ENCODE measurements around the gene CD8B2. TPM values are rescaled to one million over a fixed set of nuclear protein-coding genes. Genes with fewer than 3 reads are reported as not detected.

Gene CD8B2
- total and polyA plus RNA-seq, 2 experiments from 2014 or later, result 0.06 TPM; not detected in 1

GRCh38 chr2:106516436-106516835 is 29.3 kb downstream of the CD8B2 start:
- no peaks in the 10 kb centered on the region for H3K4me1 Mint-ChIP-seq
- no peaks in the 10 kb centered on the region for H3K9me3 Mint-ChIP-seq
- DNase-seq (ENCODE audit: low spot score), result no peak
- no peak overlapping the region for H3K27ac Mint-ChIP-seq
- Histone ChIP-seq H3K27me3 (ENCODE audit: insufficient read depth) (no peaks in the 10 kb centered on the region), H3K4me2 (no peak overlapping the region), H3K4me3 (no peak overlapping the region), H2AFZ (no peak overlapping the region), H3K36me3 (ENCODE audit: insufficient read depth) (no peaks in the 10 kb centered on the region), H3K27ac (ENCODE audit: low read depth) (no peak overlapping the region), H3K4me1 (ENCODE audit: insufficient read depth) (no peaks in the 10 kb centered on the region), H3K79me2 (replicated peaks; ENCODE audit: insufficient read depth) (no peaks in the 10 kb centered on the region), H4K20me1 (replicated peaks; ENCODE audit: insufficient read depth) (no peaks in the 10 kb centered on the region), H3K9me2 (ENCODE audit: insufficient read depth) (peaks cover 8% of the 10 kb centered on the region; the same call in 1 of the 2 replicates), H3F3A (replicated peaks; ENCODE audit: low read depth) (no peaks in the 10 kb centered on the region)
- no peaks in the 10 kb centered on the region for H3K36me3 Mint-ChIP-seq (ENCODE audit: low read depth)
- H3K27me3 Mint-ChIP-seq (ENCODE audit: insufficient read depth, low read depth, poor library complexity), result peaks cover 1% of the 10 kb centered on the region
- TF ChIP-seq ZNF462 (CRISPR knock-in tag; IDR thresholded peaks at IDR 0.05) (no peak), CTCF (conservative IDR thresholded peaks at IDR 0.05; ENCODE audit: low read depth in 2 of 2) (no peak), ZNF331 (CRISPR knock-in tag; IDR thresholded peaks at IDR 0.05; ENCODE audit: low read depth) (no peak), STAT1 (IDR thresholded peaks at IDR 0.05; ENCODE audit: unreplicated experiment) (no peak), ETS1 (IDR thresholded peaks at IDR 0.05) (no peak), POLR2AphosphoS5 (IDR thresholded peaks at IDR 0.05; ENCODE audit: low read depth) (no peak), EZH2 (IDR thresholded peaks at IDR 0.05; ENCODE audit: low read depth, unreplicated experiment) (no peak), ZNF114 (CRISPR knock-in tag; IDR thresholded peaks at IDR 0.05) (no peak), REST (IDR thresholded peaks at IDR 0.05; ENCODE audit: unreplicated experiment) (no peak), CREB1 (CRISPR knock-in tag; IDR thresholded peaks at IDR 0.05; ENCODE audit: low read depth) (no peak), JUNB (IDR thresholded peaks at IDR 0.05; ENCODE audit: unreplicated experiment) (no peak), EZH2phosphoT487 (IDR thresholded peaks at IDR 0.05; ENCODE audit: unreplicated experiment) (no peak), NANOG (IDR thresholded peaks at IDR 0.05; ENCODE audit: borderline replicate concordance) (no peak)
- ATAC-seq, result no peak
- H3K4me3 Mint-ChIP-seq, result no peak overlapping the region

Measured in GM23338 (cell line).